ENCODE results near the gene EIF3B.
"Not testable (repeated sequence)": the region's sequence is repeated elsewhere in the genome, so short reads cannot be mapped to it uniquely, and the experiment has no call there.

EIF3B gene

GRCh38 chr7:2347351-2348063, 7.1 kb upstream of the EIF3B start:
- not testable (repeated sequence) for DNase-seq (ENCODE audit: low read depth)

GRCh38 chr7:2350055-2350454, 4.6 kb upstream of the EIF3B start:
- DNase-seq (ENCODE audit: low read depth) = no peak

- no peak for DNase-seq (ENCODE audit: low read depth)
These were observed 3.8 kb upstream of the EIF3B start for GRCh38 chr7:2350861-2351260.

GRCh38 chr7:2353113-2353935, 1.3 kb upstream of the EIF3B start:
- DNase-seq (ENCODE audit: low read depth) = no peak

- DNase-seq (ENCODE audit: low read depth) = no peak
These were observed 766 bp upstream of the EIF3B start for GRCh38 chr7:2353936-2354185.

GRCh38 chr7:2354939-2355704, 495 bp downstream of the EIF3B start:
- no peak for DNase-seq (ENCODE audit: low read depth)

- DNase-seq (ENCODE audit: low read depth) = no peak
These were observed 1.0 kb downstream of the EIF3B start for GRCh38 chr7:2355705-2356008.

GRCh38 chr7:2357165-2357564, 2.5 kb downstream of the EIF3B start:
- no peak for DNase-seq (ENCODE audit: low read depth)

- no peak for DNase-seq (ENCODE audit: low read depth)
These were observed 2.9 kb downstream of the EIF3B start for GRCh38 chr7:2357571-2357970.

- no peak for DNase-seq (ENCODE audit: low read depth)
These were observed 4.4 kb downstream of the EIF3B start for GRCh38 chr7:2358968-2359527.

GRCh38 chr7:2359610-2360009, 5.0 kb downstream of the EIF3B start:
- no peak for DNase-seq (ENCODE audit: low read depth)

- DNase-seq (ENCODE audit: low read depth) = no peak
These were observed 6.2 kb downstream of the EIF3B start for GRCh38 chr7:2360796-2361195.

GRCh38 chr7:2362385-2363088, 7.9 kb downstream of the EIF3B start:
- DNase-seq (ENCODE audit: low read depth) = no peak

GRCh38 chr7:2369139-2369538, 14.5 kb downstream of the EIF3B start:
- no peak for DNase-seq (ENCODE audit: low read depth)

GRCh38 chr7:2371329-2371728, 16.7 kb downstream of the EIF3B start:
- no peak for DNase-seq (ENCODE audit: low read depth)

- no peak for DNase-seq (ENCODE audit: low read depth)
These were observed 18.1 kb downstream of the EIF3B start for GRCh38 chr7:2372724-2373123.

- no peak for DNase-seq (ENCODE audit: low read depth)
These were observed 18.5 kb downstream of the EIF3B start for GRCh38 chr7:2373124-2373556.

- DNase-seq (ENCODE audit: low read depth) = no peak
These were observed 19.0 kb downstream of the EIF3B start for GRCh38 chr7:2373646-2374045.

GRCh38 chr7:2374401-2374800, 19.8 kb downstream of the EIF3B start:
- no peak for DNase-seq (ENCODE audit: low read depth)

GRCh38 chr7:2374830-2375728, 20.5 kb downstream of the EIF3B start:
- DNase-seq (ENCODE audit: low read depth) = no peak
